CD1c-positive myeloid dendritic cell (primary cell): ENCODE results near the gene PRKAG2.

ENCODE experiments used
- DNase-seq: peaks from one replicate; pipeline ENCODE4 v3.0.0-alpha.2; 2016; ENCODE audit errors: extremely low spot score

Gene PRKAG2

DNA sequence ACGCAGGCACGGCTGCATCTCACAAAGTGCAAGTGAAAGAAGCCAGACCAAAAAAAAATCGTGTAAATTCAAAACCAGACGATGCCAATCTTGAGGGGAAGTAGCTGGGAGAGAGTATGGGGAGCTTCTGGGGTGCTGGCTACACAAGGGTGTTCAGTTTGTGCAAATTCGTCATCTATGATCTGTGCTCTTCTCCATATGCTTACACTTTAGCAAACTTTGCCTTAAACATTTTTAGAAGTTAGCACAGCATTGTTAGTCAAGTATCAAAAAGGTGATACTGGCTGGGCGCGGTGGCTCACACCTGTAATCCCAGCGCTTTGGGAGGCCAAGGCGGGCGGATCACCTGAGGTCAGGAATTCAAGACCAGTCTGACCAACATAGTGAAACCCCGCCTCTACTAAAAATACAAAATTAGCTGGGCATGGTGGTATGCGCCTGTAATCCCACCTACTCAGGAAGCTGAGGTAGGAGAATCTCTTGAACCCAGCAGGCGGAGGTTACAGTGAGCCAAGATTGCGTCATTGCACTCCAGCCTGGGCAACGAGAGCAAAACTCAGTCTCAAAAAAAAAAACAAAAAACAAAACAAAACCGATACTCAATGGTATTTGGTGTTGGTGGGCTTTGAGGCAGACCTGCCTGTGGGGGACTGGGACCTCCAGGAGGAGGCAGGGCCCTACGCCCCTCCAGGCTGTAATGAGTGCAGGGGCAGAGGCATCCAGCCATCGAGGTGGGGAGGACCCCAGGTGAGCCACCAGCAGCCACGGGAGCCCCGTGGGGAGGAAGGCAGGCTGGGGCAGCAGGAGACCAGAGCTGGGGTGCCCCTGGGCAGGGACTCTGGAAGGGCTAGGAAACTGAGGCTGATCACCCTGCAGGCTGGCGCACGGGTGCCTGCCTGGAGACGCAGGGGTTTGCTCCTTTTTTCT, 150.0 kb downstream of the PRKAG2 start:
- DNase-seq: no peak

DNA sequence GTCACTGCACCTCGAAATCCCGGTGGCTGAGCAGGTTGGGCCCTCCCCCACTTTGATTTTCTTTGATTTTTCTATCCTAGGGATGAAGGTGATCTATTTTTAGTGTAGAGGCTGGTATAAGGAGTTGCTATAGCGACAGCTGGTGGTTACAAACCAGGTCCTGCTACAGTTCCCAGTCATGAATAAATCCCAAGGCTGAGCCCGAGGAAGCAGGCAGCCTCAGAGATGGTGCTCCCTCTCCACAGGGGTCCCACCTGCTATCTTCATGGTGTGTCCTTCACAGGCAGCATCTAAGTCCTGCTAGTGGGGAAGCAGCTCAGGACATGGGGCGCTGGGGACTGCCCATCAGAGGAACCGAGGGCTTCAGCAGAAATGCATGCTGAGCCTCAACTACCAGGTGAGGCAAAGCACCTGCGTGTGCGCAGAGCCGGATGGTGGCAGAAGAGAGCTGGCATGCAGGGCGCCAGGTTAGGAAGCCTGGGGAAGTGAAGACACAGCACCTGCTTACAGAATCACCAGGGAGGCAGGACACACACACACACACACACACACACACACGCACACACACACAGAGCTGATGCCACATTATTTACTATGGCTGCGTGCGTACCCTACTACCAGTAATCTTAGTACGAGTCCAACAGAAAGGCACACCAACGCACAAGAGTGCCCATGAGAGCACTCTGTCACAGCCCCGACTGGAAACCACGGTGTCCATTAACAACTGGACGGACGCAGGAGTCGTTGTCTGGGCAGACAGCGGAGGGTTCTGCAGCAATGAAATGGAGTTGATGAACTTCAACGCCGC, 150.9 kb downstream of the PRKAG2 start:
- no peak for DNase-seq

DNA sequence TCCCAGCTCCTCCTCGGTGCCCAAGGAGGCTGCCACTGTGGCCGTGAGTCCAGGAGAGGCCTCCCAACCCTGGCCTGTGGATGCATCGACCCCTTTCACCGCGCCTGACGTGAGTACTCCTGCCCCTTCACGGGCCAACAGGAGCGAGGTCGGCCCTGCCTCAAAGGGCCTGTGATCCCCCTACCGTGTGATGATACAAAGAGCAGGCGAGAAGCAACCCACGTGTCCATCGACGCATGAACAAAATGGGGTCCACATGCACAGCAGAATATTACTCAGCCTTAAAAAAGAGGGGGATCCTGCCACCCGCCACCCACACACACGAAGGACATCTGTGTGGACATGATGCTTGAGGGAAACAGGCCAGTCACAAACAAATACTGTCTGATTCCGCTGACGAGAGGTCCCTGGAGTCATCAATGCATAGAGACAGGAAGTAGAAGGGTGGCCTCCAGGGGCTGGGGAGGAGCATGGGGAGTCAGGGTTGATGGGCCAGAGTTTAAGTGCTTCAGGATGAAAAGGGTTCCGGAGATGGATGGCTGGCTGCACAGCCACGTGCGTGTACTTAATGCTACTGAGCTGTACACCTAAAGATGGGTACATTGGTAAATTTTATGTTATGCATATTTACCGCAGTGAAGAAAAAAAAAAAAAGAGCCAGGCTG, 151.9 kb downstream of the PRKAG2 start:
- no peak for DNase-seq

DNA sequence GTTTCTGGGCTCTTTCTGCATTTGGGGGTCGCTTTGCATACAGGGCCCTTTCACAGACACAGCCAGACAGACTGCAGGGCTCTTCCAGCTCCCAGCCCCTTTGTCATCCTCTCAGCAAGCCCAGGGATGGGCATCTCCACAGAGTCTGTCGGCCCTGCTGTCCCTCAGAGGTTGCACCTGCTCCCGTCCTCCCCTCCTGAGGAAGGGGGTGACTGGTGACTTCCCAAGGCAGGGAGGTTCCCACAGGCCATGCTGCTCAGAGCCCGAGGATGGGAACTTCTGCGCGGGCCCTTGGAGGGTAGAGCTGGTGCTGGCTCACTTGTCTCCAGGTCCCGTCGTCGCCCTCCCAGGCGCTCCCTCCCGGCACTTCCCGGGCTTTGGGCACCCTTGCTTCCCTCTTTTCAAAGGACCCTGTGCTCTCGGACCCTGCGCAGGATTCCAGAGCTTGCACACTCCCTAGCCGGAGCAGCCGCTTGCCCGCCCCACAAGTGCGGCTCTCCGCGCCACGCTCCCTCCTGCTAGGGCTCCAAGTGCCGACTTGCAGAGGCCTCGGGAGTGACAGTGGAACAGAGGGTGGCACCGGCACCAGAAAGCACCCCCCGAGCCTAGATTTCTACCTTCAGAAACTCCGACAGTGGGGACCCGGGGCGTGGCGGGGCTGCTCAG, 152.5 kb downstream of the PRKAG2 start:
- DNase-seq: no peak

DNA sequence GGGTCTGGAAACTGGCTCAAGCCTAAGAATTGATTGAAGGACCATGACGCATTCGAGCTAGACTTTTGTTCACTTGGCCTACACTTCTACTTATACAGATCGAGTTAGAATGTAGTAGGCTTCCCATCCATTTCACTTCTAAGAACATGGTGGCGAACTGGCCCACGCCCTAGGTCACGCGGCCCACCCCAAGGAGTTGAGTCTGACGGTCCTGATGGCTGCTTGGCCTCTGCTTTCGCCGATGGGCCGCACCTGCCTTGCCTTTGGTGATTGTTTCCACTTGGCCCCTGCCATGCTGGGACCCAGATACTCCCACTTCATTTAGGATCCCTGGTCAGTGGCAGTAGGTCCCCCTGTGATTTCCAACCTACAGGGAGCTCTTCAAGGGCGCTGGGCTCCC, 153.6 kb downstream of the PRKAG2 start:
- no peak for DNase-seq

DNA sequence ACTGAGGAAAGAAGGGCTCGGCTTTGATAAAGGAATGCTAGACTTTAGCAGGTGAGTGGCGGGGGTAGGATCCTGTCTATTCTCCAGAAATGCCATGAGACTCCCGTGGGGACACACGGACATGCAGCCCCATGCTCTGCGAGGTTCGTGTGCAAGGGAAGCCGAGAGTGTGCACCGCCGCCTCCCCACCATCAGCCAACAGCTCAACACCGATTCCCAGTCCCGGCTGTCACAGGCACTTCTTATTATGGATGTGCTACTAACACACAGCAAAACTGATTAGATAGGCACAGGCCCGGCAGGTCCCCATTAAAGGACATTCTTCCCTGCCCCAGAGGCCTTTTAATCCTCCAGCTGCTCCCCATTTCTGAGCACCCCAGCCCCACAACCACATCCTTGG, 154.4 kb downstream of the PRKAG2 start:
- DNase-seq: no peak

DNA sequence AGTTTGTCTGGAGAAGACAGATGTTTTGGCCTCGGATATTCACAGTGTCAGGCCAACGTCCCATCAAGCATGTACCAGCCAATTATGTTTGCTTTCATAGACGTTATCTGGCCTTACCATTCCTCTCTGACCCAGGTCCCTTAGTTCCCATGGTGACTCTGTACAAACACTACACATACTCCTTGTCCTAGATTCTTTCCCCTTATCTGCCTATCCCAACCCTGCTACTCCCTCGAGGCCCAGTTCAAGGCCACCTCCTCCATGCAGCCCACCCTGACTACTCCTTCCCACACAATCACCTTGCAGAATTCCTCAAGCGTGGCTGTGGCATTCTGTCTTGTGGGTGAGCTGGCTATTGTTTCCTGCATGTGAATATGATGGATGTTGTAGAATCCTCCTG, 155.2 kb downstream of the PRKAG2 start:
- no peak for DNase-seq

DNA sequence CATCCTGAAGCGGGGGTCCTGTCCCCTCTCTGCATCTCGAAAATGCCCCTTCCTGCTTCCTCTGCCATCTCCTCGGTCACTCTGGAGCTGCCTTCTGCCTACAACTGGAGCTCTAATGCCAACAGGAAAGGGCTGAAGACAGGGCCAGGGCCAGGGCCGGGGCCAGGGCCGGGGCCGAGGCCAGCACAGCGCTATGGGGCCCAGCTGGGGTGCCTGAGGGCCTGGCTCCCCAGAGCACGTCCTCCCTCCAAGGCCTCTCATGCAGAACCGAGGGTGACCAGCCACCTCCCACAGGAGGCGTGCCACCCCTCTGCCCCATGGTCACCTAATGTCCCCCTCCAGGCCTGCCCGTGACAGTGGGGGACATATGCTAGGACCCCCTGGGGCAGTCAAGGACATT, 155.7 kb downstream of the PRKAG2 start:
- no peak for DNase-seq

DNA sequence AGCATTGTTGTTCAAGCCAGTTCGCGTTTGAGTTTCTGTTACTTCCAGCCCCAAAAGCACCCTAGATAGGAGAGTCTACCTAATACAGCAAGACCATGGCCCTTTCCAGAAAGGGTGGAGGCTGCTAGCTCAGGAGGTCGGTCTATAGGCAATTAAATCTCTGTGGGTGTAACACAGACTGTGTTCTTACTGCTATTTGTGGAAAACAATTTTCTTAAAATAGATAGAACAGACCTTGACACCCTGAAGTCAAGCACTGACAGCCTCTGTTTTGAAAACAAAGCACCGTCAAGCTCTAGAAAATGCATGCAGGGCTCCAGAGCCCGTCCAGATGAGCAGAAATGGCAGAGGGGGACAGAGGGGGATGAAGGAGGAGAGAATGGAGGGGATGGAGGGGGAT, 156.6 kb downstream of the PRKAG2 start:
- no peak for DNase-seq

DNA sequence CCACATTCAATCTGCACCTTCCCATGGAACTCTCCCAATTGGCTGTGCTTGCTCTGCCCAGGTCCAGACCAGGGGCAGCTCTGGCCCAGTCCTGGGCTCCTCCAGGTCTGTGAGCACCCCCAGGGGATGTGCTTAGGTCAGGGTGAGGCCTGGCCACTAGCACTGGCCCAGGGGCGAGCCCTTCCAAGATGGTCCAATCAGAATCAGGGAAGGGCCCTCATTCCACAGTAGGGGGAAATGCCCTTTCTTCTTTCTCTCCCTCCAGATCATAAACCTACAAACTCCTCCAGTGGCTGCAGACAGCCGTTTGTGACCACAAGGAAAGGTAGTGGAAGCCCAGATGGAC, 157.0 kb downstream of the PRKAG2 start:
- DNase-seq: no peak

DNA sequence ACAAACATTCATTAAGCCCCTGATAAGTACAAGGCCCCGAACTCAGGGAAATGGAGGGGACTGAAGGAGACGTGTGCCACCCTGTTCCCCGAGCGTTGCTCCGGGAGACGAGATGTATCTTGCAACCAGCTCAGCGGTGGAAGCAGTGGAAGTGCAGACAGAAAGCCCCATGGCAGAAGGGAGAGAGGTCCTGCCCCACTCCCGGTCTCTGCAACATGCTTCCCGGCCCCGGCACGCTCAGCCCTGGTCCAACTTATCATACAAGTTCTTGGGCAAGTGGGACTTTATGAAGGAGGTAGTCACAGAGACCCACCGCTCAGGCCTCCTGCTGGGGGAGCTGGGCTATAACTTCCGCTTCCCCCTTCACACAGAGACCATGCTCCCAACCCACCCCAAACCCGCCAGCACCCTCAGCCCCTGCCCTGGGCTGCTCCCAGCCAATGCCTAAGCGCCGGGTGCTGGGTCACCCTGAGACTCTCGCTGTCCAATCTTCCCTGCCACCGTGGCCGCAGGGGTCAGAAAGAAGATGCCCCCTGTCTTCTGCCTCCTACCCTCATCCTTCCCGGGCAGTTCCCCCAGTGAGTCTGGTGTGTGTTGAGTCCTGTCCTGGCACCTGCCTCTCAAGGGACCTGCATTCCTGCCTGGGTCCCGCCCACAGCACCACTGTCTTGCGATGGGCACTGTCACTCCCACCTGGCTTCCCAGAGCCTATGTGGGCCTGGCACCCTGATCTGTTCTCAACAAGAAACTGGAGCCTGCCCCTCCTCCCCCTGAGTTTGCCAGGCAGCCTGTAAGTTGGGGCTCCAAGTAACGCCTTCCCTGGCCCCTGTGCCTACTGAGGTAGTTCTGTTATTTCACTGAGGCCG, 157.7 kb downstream of the PRKAG2 start:
- no peak for DNase-seq

DNA sequence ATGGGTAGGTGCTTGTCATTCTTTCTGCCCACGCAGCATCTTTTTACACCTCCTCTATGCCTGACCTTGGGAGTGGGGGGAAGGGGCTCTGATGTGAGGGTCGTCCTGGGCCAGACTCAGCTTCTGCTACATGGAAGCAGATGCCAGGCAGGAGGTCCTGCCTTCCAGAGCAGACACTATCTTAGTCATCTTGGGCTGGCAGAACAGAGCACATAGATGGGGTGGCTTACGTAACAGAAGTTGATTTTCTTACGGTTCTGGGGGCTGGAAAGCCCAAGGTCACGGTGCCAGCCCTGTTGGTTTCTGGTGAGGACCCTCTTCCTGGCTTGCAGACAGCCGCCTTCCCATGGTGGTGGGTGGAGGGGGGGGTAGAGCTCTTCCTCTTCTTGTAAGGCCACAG, 159.0 kb downstream of the PRKAG2 start:
- no peak for DNase-seq

DNA sequence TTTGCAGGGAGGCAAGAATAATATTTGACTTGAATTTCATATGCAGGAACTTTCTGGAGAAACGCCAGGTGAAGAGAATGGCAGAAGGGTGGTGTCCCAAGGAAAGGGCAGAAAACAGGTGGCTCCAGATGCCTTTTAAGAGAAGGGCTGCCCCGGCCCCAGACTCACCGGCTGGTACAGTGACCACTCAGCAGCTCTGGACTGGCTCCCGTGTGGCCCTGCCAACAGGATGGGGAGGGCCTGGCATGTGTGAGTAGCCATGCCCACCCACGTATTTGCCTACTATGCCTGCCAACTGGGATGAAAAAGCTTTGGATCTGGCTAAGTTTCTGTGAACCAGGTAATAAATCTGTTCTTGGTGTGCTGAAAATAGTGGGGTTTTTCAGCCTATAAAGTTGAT, 159.5 kb downstream of the PRKAG2 start:
- no peak for DNase-seq

DNA sequence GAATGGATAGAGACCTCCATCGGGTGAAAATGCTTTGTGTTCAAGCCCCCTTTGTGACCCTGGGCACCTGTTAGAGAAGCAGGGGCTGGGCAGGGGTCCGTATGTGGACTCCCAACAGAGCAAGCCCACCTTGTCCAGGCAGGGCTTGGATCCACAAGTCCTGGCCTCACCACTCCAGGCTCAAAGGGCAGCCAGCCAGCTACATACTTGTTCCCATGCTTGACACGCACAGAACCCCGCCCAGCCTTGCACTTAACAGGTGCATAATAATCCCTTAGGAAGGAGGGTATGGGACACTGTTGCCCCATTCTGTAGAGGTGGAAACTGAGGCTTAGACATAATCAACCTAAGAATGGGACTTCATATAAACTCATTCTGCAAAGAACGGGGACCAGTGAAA, 160.6 kb downstream of the PRKAG2 start:
- DNase-seq: no peak

DNA sequence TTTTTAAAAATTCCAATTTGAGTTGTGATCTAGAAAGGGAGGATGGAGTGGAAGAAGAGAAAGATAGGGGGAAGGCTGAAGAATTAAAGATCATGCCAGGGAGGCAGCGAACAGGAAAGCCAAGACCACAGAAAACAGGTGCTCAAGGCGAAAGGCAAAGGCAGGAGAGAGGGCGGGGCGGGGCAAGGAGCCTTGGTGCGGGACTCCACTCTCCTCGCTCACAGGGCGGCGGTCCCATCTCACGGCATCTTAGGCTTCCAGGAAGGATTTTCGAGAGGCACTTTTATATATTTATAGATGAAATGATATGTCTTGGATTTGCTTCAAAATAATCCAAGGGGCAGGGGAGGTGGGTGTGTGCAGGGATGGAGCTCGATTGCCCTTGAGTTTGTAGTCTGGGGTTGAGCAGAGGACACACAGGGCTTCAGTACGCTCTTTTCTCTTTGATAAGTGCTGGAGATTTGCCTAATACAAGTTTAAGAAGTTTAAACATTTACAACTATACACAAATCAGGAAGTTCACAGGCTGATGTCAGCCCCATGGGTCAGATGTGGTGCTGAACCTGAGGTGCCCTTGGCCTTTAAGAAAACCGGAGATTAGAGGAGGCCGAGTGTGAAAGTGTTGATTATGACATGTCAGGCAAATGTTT, 161.1 kb downstream of the PRKAG2 start:
- peak; percentile 17 for DNase-seq

DNA sequence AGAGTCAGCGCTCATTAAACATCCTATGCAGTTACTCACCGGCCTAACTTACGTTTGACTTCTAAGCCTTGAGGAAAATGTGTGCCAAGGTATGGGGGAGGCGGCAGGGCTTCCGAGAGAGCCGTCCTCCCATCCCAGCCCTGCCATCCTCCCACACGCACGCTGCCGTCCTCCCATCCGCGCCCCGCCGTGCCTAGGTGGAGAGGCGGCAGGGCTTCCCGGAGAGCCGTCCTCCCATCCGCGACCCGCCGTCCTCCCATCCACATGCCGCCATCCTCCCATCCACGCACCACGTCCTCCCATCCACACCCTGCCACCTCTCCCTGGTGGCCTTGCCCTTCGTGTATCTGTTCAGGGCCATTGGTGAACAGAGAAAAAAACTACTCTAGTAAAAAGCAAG, 162.7 kb downstream of the PRKAG2 start:
- DNase-seq: no peak

DNA sequence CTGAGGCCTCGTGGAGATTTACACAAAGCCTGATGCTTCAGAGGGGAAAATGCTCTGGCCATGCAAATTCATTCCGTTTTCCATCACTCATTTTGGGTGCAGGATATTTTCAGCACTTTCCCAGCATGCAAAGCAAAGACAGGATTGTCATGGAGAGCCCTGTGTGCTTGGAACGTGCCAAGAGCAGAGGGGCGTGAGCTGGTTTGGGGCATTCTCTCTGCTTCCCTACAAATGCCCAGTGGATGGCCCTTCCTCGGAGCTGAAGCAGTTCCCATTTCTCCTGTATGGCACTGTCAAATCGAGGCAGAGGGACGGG, 164.1 kb downstream of the PRKAG2 start:
- DNase-seq: no peak

DNA sequence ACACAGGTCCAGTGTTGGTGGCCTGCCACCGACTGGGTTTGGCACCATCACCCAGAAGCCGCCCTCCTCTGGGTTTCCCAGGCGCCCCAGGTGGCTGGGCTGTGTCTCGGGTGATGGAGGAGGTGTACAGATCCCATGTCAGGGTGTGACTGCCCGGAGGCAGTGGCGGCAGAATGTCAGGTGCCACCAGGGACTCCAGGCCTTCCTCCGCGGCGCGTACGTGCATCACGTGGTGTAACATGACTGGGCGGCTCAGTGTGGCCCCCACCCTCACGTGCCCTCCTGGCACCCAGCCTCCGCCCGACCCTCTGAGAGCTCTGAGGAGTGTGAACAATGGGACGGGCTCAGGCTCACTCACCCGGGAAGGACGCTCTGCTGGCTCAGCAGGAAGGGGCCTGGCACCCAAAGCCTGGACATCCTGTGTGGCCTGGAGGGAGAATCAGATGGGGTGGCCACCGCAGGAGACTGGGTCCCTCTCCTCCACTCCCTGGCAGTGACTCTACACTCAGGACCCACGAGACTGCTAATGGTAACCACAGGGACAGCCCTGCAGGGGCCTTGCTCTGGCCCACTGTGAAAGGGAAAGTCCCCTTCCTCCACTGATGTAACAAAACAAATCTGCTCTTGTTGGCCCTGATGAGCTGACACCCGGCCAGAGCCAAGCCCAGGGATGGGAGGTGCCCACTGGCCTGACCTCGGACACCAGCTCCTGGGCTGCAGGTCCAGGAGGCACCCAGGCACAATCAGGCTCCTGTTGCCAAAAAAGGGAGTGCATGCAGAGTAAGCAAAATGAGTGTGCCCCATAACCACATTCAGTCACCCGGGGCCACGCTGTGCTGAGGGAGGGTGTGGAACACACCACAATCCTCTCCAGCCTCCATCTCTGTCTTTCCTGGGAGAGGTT, 164.8 kb downstream of the PRKAG2 start:
- no peak for DNase-seq

DNA sequence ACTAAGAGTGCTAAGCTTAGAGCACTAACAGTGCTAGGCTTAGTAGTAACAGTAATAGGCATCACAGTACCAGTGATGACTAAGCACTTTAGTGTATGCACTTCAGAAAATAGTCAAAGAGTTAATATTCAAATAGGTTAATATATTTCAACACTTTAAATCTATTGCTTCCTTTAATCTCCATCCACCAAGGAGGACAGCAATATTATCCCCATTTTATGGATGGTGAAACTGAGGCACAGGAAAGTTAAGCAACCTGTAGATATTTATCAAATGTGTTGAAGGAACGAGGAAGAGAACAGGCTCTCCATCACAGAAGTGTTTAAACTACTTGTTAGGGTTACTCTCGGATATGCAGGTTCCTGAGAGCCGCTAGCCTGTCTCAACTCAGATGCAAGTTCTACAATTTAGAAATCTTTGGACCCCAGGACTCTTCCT, 165.5 kb downstream of the PRKAG2 start:
- no peak for DNase-seq
